ENCODE data around the gene MYO1D.

Gene MYO1D

GRCh38 chr17:32907583-32907982, 30.7 kb upstream of the MYO1D start:
- FAIRE-seq (no peak), DNase-seq (ENCODE audit: insufficient read length, low spot score) (no peak)
- TF ChIP-seq CTCF (IDR thresholded peaks at IDR 0.05; ENCODE audit: insufficient read depth, missing control alignments): no peak

- FAIRE-seq (no peak), DNase-seq (ENCODE audit: insufficient read length, low spot score) (no peak)
- TF ChIP-seq CTCF (IDR thresholded peaks at IDR 0.05; ENCODE audit: insufficient read depth, missing control alignments): no peak
Observed at GRCh38 chr17:32904891-32905290, 28.0 kb upstream of the MYO1D start.

- no peak for DNase-seq (ENCODE audit: insufficient read length, low spot score)
- FAIRE-seq: no peak
- TF ChIP-seq CTCF (IDR thresholded peaks at IDR 0.05; ENCODE audit: insufficient read depth, missing control alignments): no peak
Observed at GRCh38 chr17:32903774-32904673, 27.1 kb upstream of the MYO1D start.

- no peak for TF ChIP-seq CTCF (IDR thresholded peaks at IDR 0.05; ENCODE audit: insufficient read depth, missing control alignments)
- DNase-seq (ENCODE audit: insufficient read length, low spot score) (no peak), FAIRE-seq (no peak)
Observed at GRCh38 chr17:32901743-32902142, 24.8 kb upstream of the MYO1D start.

- TF ChIP-seq CTCF (IDR thresholded peaks at IDR 0.05; ENCODE audit: insufficient read depth, missing control alignments): no peak
- no peak for FAIRE-seq
- no peak for DNase-seq (ENCODE audit: insufficient read length, low spot score)
Observed at GRCh38 chr17:32899236-32900013, 22.5 kb upstream of the MYO1D start.

- FAIRE-seq: no peak
- DNase-seq (ENCODE audit: insufficient read length, low spot score): no peak
Observed at GRCh38 chr17:32896647-32897258, 19.8 kb upstream of the MYO1D start.

More at GRCh38 chr17:32896647-32897258, 19.8 kb upstream of the MYO1D start:
- TF ChIP-seq CTCF (IDR thresholded peaks at IDR 0.05; ENCODE audit: insufficient read depth, missing control alignments): no peak

Data from D721Med (cell line).